T-helper 2 cell (primary cell): ENCODE data around the gene CRPPA.

Experiments used
- DNase-seq, 5 experiments: peaks; one replicate each; pipeline versions ENCODE4 v3.0.0 to v3.0.0-alpha.2; 2012 to 2022

CRPPA gene

DNA sequence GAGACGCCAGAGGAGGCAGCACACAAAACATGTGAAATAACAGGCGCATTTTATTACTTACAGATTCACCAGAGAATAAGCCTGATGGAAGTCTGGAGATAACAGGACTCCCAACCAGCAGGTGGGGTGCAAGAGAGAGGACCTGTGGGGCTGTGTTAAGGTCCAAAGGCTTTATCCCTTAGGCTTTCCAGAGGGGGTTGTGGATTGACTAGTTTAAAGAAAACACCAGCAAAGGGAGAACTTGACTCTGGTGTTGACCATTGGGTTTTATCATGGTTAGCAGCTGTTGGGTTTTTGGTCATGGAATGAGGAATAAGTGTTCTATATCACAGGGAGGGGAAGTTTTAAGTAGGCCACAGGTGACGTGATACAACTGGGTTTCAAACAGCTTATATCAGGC, 1.6 kb upstream of the CRPPA start:
- DNase-seq, result no peak

DNA sequence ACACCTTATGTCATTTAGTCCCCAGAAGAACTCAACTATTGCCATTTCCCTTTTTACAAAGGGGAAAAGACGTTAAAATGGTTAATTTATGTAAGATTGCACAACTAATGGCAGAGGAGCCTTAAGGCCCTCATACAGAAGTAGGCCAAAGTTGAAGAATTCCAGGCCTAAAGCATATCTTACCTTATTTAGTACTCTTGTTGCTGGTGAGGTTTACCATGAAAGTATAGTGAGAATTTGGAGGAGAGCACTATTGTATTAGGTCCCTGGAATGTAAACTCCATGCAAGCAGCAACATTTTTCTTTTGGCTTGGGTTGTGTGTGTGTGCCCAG, 731 bp upstream of the CRPPA start:
- no peak for DNase-seq

DNA sequence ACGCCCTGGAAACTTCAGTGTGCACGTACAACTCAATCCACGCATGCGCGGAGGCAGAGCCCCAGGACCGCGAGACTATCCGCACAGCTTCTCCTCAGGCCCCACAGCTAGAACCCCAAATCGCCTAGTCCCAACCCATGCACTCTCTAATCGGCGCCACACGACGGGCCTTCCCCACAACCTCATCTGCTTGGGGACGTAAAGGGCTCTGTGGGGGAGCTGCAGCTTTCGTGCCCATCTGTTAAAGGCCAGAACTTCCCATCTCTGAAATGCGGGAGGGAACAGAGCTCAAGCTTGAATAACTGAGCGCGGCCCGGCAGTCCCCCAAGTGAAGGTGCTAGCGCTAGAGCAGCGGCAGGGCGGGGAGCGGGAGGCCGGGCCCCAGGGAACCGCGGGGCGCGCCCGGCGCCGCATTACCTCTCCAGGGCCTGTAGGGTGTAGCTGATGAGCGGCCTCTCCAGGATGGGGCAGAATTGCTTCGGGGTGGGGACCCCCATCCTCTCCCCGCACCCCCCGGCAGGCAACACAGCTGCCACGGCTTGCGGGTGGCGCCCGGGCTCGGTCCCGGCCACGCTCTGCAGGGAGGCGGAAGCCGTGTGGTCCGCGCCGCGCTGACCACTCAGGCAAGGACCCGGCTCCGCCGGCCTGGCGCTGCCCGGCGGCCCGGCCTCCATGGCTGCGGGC, 547 bp downstream of the CRPPA start:
- DNase-seq, result peak; percentile 34 to 79 (median 67)

DNA sequence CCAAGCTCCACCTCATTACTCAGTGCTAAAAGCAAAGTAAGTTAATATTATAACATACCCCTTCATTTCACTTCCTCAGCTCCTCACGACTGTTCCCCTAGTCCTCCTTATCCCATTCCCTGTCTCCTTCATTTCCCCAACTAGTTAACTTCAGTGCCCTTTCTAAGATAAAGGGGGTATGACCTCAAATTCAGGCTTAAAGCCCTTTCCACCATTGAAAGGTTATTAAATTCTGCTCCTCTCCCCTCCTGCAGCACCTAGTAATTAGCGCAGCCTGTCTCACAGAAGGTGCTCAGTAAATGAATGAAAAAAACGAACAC, 1.0 kb downstream of the CRPPA start:
- DNase-seq, result no peak

DNA sequence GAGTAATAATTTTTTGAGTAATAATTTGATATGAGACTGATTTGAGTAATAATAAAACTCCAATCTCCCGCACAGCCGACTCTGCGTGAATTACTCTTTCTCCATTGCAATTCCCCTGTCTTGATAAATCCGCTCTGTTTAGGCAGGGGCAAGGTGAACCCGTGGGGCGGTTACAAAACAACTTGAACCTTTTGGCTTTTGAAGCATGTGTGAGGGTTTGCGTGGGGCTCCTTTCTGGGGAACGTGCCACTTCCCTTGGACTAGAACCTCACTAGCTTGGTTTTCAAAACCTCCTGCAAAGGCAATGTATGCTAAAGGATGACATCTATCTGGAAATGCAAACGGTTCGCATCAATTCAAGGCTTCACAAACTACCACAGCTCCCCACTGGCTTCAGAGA, 1.5 kb downstream of the CRPPA start:
- DNase-seq, result no peak

- DNase-seq, result no peak
These were observed 2.2 kb downstream of the CRPPA start for GRCh38 chr7:16419126-16419525.

GRCh38 chr7:16417906-16418305, 3.4 kb downstream of the CRPPA start:
- no peak for DNase-seq

- DNase-seq, result peak in 1 of 5 experiments; percentile 42
These were observed 4.8 kb downstream of the CRPPA start for GRCh38 chr7:16416289-16417282.

DNA sequence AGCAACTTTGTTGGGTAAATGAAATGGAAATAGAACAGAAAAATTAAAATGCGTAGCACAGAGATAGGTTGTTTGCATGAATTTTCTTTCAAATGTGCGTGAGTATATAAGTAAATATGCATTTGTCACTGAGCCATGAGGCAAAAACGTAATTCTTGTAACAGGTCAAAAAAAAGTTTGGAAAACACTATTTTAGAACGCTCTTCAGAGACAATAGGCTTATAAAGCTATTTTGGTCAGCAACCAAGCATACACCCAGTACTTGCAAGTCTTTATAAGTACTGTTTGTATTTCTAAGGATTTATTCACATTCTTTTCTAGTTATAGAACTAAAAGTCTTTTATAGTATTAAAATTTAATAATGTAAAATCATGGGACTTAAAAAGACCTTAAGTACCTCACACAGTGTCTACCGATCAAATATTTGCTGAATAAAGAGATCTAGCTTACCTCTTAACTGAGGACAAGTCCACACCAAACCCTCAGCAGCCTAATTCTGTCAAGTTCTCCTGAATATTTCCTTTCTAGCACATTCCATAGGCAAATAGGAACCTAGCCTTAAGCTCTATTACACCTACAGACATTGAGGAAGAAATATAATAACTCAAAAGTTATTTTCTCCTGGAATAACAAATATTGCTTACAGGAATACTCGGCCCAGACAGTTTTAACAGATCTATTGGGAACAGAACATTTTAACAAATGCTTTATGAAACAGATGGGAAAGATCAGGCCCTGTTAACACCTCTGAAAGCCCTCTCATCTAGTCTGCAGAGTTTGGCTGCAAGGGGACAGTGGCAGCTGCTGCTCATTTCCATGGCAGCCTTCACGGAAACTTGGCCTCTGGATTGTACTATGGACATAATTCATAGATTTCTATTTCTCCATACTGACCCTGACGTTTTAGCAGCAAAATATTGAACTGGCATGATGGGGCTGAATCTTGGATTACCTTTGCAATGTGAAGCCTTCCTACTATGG, 8.8 kb downstream of the CRPPA start:
- DNase-seq, result no peak

DNA sequence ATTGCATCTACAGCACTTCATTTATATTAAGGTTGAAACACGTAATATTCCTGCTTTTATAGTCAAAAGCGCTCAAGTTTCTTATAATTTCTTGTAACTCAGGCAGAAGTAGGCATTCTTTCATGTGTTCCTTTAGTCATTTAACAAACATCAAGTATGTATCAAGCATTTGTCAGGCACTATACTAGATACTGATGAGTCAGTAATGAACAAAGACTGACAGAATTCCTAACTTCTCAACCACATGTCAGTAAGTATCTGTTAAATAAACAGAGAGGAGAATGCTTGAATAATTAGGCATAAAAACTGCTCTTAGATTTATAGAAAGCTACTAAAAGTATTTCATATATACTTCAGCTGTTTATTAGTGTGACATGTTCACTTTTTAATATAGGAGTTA, 9.9 kb downstream of the CRPPA start:
- no peak for DNase-seq

DNA sequence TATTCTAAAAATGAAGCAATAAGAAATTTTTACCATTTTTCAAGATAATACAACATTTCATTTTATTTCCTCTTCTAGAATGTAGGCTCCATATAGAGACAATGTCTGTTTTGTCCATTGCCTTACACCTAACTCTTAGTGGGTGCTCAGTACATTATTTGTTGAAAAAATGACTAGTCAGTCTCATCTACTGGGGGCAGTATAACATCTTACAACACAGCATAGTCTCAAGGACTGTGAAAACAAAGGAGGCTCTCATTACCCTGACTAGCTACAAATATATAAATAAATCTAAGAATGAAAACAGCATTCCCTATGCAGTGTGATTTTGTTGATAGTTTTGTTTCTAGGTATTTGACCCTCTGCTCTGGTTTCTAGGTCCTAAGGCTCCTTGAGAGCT, 11.6 kb downstream of the CRPPA start:
- DNase-seq, result no peak

- no peak for DNase-seq
These were observed 16.7 kb downstream of the CRPPA start for GRCh38 chr7:16404636-16405035.

GRCh38 chr7:16403475-16403874, 17.9 kb downstream of the CRPPA start:
- DNase-seq, result no peak

DNA sequence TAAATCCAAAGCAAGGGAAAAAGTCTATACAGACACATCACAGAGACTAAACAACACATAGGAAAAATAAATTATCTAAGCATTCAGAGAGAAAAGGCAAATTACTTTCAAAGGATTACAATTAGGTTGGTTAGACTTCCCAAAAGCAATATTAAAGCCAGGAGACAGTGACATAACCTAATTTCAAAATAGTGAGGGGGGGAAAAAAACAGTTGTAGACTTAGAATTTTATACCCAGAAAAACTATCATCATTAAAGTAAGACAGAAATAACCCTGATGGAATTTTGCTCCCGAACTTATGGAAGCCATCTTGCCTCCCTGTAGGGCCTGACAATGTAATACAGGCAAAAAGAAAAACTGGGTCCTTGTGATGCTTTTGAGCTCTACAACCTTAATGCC, 18.4 kb downstream of the CRPPA start:
- DNase-seq, result no peak

DNA sequence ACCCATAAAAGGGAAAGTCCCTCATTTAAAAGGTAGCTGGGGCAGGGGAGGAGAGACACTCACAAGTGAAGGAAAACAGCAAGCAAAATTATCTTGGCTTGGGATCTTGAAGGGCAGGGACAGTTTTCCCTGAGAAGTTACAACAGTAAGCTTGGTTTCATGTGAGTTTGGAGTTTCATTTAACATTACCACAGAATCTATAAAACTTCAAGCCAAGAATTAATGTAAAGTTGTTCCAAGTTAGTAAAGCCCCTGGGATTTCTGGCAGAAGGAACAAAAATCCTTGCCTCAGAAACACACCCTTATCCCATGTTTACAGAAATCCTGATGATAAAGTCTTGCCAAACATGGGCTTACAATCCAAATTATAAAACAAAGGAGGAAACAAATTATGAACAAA, 19.2 kb downstream of the CRPPA start:
- no peak for DNase-seq

- DNase-seq, result no peak
These were observed 20.5 kb downstream of the CRPPA start for GRCh38 chr7:16400893-16401275.

DNA sequence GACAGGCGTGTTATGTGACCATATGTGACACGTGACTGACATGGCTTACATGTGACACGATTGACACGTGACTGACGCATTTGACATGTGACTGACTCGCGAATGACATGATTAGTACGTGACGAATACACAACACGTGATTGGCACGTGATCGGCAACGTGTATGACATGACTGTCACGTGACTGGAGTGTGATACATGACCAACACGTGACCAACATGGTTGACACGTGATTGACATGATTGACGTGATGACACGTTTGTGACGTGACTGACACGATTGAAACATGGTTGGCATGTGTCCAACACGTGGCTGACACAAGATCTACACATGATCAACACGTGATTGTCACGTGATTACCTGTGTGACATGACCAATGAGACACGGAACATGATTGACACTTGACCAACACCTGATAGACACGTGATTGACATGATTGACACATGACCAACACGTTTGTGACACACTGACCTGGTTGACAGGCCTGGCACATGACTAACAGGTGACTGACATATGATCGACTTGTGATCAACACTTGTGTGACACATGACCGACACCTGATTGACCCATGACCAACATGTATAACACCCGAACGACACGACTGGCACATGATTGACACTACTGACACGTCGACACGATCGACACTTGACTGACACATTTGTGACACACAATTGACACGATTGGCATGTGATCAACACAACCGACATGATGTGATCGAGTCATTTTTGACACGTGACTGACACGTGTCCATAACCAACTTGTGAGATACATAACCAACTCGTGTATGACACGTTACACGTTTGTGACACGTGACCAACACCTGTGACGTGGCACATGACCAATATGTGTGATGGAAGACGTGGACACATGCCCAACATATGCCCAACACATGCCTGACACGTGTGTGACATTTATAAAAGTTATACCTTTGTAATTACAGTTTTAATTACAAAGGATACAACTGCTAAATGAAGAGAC, 21.1 kb downstream of the CRPPA start:
- DNase-seq, result no peak

- no peak for DNase-seq
These were observed 22.0 kb downstream of the CRPPA start for GRCh38 chr7:16399265-16399831.

DNA sequence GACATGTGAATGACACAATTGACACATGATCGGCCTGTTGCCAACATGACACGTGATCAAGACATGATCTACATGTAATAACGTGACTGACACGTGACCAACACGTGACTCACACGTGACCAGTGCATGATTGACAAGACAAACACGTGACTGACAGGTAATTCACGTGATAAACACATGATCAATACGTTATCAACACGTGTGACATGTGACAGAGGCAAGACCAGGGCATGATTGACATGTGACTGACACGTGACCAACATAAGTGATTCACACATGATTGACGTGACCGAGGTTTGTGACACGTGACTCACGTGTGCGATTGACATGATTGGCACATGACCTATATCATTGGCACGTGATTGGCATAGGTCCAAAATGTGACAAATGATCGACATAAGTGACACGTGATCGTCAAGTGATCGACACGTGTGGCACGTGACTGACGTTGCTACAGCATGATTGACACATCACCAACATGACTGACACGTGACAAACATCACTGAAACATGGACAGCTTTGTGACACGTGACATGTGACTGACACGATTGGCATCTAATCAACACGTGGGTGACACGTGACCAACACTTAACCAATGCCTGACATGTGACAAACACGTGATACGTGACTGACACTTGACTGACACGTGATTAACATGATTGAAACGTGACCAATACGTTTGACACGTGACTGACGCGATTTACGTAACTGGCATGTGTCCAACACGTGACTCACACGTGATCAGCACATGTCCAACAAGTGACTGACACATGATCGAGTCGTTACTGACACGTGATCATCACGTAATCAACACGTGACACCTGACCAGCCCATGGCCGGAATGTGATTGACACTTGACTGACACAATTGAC, 23.0 kb downstream of the CRPPA start:
- DNase-seq, result no peak

- no peak for DNase-seq
These were observed 23.7 kb downstream of the CRPPA start for GRCh38 chr7:16397501-16398145.
